ENCODE data around the gene MACROH2A2.

DNA sequence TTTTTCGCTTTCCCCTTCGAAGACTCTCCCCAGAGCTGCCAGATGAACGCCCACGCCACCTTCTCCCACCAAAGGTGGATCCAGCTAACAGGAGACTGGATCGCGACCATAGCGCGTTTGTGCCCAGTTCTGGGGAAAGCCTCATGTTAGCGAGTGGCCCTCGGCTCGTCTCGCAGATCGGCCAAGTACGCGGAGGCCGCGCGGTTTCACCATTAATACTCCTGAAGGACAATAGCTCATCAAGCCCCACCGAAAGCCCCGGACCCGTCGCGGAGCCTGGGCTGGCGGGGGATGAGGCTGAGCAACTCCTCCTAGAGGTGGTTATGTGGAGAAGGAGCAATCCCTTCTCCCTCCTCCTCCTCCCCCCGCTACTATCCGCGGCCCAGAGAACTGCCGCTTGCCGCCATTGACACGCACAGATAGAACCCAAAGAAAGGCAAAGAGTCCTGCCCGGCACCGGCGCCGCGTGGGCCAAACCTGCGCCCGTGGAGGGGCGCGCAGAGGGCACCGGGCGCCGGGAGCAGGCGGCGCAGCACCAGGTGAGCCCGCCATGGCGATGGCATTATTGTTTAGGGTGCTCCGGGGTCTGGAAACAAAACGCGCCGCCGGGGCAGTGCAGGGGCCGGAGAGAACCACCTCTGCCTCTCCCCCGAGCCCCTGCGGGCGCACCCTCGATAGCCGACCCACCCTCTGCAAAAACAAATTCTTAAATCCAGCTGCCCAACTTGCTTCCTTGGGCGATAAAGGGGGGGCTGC, at the start of gene MACROH2A2:
- TF ChIP-seq, protein P1, sequence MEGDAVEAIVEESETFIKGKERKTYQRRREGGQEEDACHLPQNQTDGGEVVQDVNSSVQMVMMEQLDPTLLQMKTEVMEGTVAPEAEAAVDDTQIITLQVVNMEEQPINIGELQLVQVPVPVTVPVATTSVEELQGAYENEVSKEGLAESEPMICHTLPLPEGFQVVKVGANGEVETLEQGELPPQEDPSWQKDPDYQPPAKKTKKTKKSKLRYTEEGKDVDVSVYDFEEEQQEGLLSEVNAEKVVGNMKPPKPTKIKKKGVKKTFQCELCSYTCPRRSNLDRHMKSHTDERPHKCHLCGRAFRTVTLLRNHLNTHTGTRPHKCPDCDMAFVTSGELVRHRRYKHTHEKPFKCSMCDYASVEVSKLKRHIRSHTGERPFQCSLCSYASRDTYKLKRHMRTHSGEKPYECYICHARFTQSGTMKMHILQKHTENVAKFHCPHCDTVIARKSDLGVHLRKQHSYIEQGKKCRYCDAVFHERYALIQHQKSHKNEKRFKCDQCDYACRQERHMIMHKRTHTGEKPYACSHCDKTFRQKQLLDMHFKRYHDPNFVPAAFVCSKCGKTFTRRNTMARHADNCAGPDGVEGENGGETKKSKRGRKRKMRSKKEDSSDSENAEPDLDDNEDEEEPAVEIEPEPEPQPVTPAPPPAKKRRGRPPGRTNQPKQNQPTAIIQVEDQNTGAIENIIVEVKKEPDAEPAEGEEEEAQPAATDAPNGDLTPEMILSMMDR (IDR thresholded peaks at IDR 0.05; ENCODE audit: low read depth, low read length), result no peak
- no peak for TF ChIP-seq POLR2A (IDR thresholded peaks at IDR 0.05; ENCODE audit: extremely low read depth, insufficient read length)
